ENCODE results near the gene TBX2.

TBX2 gene

GRCh38 chr17:61403801-61404662 lies 4.4 kb downstream of the TBX2 start:
- Histone ChIP-seq H3K4me2 (ENCODE audit: low read length) (peak overlapping the region; percentile 58; the same call in 1 of the 2 replicates), H3K36me3 (ENCODE audit: control insufficient read depth, low read length) (no peaks in the 10 kb centered on the region), H4K20me1 (ENCODE audit: control insufficient read depth, insufficient read depth, low read depth, low read length) (no peaks in the 10 kb centered on the region), H3F3A (ENCODE audit: control insufficient read depth, insufficient read depth) (no peaks in the 10 kb centered on the region), H3K9me3 (ENCODE audit: control insufficient read depth, insufficient read depth, low read length) (no peaks in the 10 kb centered on the region), H3K4me1 (ENCODE audit: control insufficient read depth, low read length) (0 out of 2 replicates have a peak, but pooled peaks cover under 1% of the 10 kb centered on the region), H3K27ac (ENCODE audit: low read depth, low read length) (no peak overlapping the region), H3K9me2 (replicated peaks; ENCODE audit: control insufficient read depth, low read length) (no peaks in the 10 kb centered on the region), H3K4me3 (ENCODE audit: low read length) (no peak overlapping the region), H3K79me2 (ENCODE audit: control insufficient read depth, low read length) (no peaks in the 10 kb centered on the region), H3K27me3 (ENCODE audit: control insufficient read depth, low read length) (peaks cover 65% of the 10 kb centered on the region)
- TF ChIP-seq, protein P1, sequence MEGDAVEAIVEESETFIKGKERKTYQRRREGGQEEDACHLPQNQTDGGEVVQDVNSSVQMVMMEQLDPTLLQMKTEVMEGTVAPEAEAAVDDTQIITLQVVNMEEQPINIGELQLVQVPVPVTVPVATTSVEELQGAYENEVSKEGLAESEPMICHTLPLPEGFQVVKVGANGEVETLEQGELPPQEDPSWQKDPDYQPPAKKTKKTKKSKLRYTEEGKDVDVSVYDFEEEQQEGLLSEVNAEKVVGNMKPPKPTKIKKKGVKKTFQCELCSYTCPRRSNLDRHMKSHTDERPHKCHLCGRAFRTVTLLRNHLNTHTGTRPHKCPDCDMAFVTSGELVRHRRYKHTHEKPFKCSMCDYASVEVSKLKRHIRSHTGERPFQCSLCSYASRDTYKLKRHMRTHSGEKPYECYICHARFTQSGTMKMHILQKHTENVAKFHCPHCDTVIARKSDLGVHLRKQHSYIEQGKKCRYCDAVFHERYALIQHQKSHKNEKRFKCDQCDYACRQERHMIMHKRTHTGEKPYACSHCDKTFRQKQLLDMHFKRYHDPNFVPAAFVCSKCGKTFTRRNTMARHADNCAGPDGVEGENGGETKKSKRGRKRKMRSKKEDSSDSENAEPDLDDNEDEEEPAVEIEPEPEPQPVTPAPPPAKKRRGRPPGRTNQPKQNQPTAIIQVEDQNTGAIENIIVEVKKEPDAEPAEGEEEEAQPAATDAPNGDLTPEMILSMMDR (IDR thresholded peaks at IDR 0.05; ENCODE audit: low read depth, low read length, poor library complexity, severe bottlenecking) = no peak
- no peak for TF ChIP-seq EZH2phosphoT487 (IDR thresholded peaks at IDR 0.05; ENCODE audit: borderline replicate concordance, low read length)

GRCh38 chr17:61404663-61404912 lies 4.9 kb downstream of the TBX2 start:
- Histone ChIP-seq H3K27ac (ENCODE audit: low read depth, low read length) (no peak overlapping the region), H3K9me2 (replicated peaks; ENCODE audit: control insufficient read depth, low read length) (no peaks in the 10 kb centered on the region), H3K27me3 (ENCODE audit: control insufficient read depth, low read length) (peaks cover 64% of the 10 kb centered on the region), H3F3A (ENCODE audit: control insufficient read depth, insufficient read depth) (no peaks in the 10 kb centered on the region), H3K4me1 (ENCODE audit: control insufficient read depth, low read length) (0 out of 2 replicates have a peak, but pooled peaks cover 3% of the 10 kb centered on the region), H3K36me3 (ENCODE audit: control insufficient read depth, low read length) (no peaks in the 10 kb centered on the region), H3K4me2 (ENCODE audit: low read length) (no peak overlapping the region), H3K4me3 (ENCODE audit: low read length) (no peak overlapping the region), H3K9me3 (ENCODE audit: control insufficient read depth, insufficient read depth, low read length) (no peaks in the 10 kb centered on the region), H4K20me1 (ENCODE audit: control insufficient read depth, insufficient read depth, low read depth, low read length) (no peaks in the 10 kb centered on the region), H3K79me2 (ENCODE audit: control insufficient read depth, low read length) (no peaks in the 10 kb centered on the region)
- no peak for TF ChIP-seq EZH2phosphoT487 (IDR thresholded peaks at IDR 0.05; ENCODE audit: borderline replicate concordance, low read length)
- TF ChIP-seq, protein P1 (IDR thresholded peaks at IDR 0.05; ENCODE audit: low read depth, low read length, poor library complexity, severe bottlenecking) = no peak

DNA sequence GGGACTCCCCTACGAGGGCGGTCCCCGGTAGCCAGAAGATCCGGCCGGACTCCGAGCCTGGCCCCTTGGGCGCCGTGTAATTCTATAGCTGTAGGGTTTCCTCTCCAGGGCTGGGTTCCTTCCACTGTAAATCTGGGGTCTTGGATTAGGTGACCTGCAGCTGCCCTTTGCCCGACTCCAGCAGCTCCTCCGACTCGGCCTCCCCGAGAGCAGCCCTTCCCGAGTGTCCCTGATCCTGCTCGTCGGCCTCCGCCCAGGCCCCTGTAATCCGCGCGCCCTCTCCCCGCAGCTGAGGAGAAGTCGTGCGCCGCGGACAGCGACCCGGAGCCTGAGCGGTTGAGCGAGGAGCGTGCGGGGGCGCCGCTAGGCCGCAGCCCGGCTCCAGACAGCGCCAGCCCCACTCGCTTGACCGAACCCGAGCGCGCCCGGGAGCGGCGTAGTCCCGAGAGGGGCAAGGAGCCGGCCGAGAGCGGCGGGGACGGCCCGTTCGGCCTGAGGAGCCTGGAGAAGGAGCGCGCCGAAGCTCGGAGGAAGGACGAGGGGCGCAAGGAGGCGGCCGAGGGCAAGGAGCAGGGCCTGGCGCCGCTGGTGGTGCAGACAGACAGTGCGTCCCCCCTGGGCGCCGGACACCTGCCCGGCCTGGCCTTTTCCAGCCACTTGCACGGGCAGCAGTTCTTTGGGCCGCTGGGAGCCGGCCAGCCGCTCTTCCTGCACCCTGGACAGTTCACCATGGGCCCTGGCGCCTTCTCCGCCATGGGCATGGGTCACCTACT lies 5.5 kb downstream of the TBX2 start:
- Histone ChIP-seq H3K27ac (ENCODE audit: low read depth, low read length) (no peak overlapping the region), H3K4me3 (ENCODE audit: low read length) (no peak overlapping the region), H3K4me1 (ENCODE audit: control insufficient read depth, low read length) (0 out of 2 replicates have a peak, but pooled peaks cover 3% of the 10 kb centered on the region), H4K20me1 (ENCODE audit: control insufficient read depth, insufficient read depth, low read depth, low read length) (no peaks in the 10 kb centered on the region), H3K9me2 (replicated peaks; ENCODE audit: control insufficient read depth, low read length) (no peaks in the 10 kb centered on the region), H3K9me3 (ENCODE audit: control insufficient read depth, insufficient read depth, low read length) (no peaks in the 10 kb centered on the region), H3K36me3 (ENCODE audit: control insufficient read depth, low read length) (no peaks in the 10 kb centered on the region), H3K4me2 (ENCODE audit: low read length) (no peak overlapping the region), H3F3A (ENCODE audit: control insufficient read depth, insufficient read depth) (no peaks in the 10 kb centered on the region), H3K79me2 (ENCODE audit: control insufficient read depth, low read length) (no peaks in the 10 kb centered on the region), H3K27me3 (ENCODE audit: control insufficient read depth, low read length) (peaks cover 66% of the 10 kb centered on the region)
- no peak for TF ChIP-seq EZH2phosphoT487 (IDR thresholded peaks at IDR 0.05; ENCODE audit: borderline replicate concordance, low read length)
- TF ChIP-seq, protein P1 (IDR thresholded peaks at IDR 0.05; ENCODE audit: low read depth, low read length, poor library complexity, severe bottlenecking) = no peak
